Measurements from ENCODE around the gene DCANP1. TPM values are rescaled to one million over a fixed set of nuclear protein-coding genes. Genes with fewer than 3 reads are reported as not detected.

The DCANP1 gene
- total and polyA plus RNA-seq, 2 of the 13 experiments (the other 11 are each of a cell fraction or from before 2014, with no cell fraction given): not detected

DNA sequence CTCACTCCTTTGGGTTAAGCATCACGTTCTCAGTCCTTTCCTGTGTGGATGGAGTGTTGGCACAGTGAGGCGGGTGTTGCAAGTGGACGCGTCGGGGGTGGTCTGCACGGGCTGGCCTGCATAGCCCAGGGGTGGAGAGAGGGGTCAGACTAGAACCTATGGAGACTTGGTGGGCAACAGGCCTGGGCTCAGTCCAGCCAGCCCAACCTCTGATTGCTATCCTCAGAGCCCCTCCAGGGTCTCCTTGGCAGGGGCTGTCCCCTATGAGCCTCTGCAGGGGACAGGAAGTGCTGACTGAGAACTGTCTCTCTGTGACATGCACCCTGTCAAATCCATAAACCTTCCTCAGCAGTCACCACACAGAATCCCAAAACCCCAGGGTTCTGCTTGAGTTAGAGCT is 2.3 kb downstream of the DCANP1 start:
- Histone ChIP-seq H3K4me1 (ENCODE audit: insufficient read depth, low read length) (no peaks in the 10 kb centered on the region), H3K9me3 (ENCODE audit: low read length) (no peaks in the 10 kb centered on the region), H3K4me3 (replicated peaks in 1 of 3; ENCODE audit: insufficient read depth in 1 of 3, low read depth in 2 of 3, low read length in 3 of 3) (no peak overlapping the region), H3K79me2 (ENCODE audit: insufficient read depth, low read length) (no peaks in the 10 kb centered on the region), H4K20me1 (ENCODE audit: insufficient read depth, low read length) (no peaks in the 10 kb centered on the region), H3K27me3 (ENCODE audit: control insufficient read depth in 1 of 2, insufficient read depth in 2 of 2, low read length in 2 of 2) (peaks cover 6 to 64% of the 10 kb centered on the region in 2 experiments; a peak in 4 of 5 replicates), H3K36me3 (replicated peaks in 1 of 2; ENCODE audit: control insufficient read depth in 1 of 2, insufficient read depth in 2 of 2, low read length in 2 of 2) (no peaks in the 10 kb centered on the region), H3K9ac (ENCODE audit: insufficient read depth, low read depth, low read length) (no peak overlapping the region), H3K4me2 (ENCODE audit: low read depth, low read length) (no peak overlapping the region), H2AFZ (ENCODE audit: low read length) (no peak overlapping the region), H3K27ac (ENCODE audit: extremely low read length, insufficient read depth, low read length) (no peak overlapping the region)
- POLR2A ChIA-PET: no interaction called here
- WGBS (ENCODE audit: low lambda C conversion rate): no CpG with 5 or more reads among the region's 6 CpGs
- intact Hi-C loops (cut with micrococcal nuclease; ENCODE audit: unreplicated experiment): no loop called here
- DNase-seq (ENCODE audit: low spot score): no peak
- no TSS peak for BruUV-seq (replicated peaks)
- no peak for FAIRE-seq
- ATAC-seq: no peak
- in situ Hi-C loops (cut with HindIII; ENCODE audit: extremely low pct_ligation_motif_present, low pct_unique_long_range_greater_than_20kb): no loop called here
- CTCF ChIA-PET (ENCODE audit: low intra/inter-chr PET ratio, low total read pairs): no interaction called here
- no peak for TF ChIP-seq ZNF251 (CRISPR knock-in tag; IDR thresholded peaks at IDR 0.05)
- no peak for TF ChIP-seq NR2F6 (IDR thresholded peaks at IDR 0.05)
- no peak for TF ChIP-seq NR2F6 (CRISPR knock-in tag; IDR thresholded peaks at IDR 0.05)
- no peak for TF ChIP-seq ZNF263 (CRISPR knock-in tag; IDR thresholded peaks at IDR 0.05)
- no peak for TF ChIP-seq ZFP36L1 (CRISPR knock-in tag; IDR thresholded peaks at IDR 0.05)
- TF ChIP-seq HMG20A (CRISPR knock-in tag; IDR thresholded peaks at IDR 0.05; ENCODE audit: borderline replicate concordance): no peak
- TF ChIP-seq, protein P1, sequence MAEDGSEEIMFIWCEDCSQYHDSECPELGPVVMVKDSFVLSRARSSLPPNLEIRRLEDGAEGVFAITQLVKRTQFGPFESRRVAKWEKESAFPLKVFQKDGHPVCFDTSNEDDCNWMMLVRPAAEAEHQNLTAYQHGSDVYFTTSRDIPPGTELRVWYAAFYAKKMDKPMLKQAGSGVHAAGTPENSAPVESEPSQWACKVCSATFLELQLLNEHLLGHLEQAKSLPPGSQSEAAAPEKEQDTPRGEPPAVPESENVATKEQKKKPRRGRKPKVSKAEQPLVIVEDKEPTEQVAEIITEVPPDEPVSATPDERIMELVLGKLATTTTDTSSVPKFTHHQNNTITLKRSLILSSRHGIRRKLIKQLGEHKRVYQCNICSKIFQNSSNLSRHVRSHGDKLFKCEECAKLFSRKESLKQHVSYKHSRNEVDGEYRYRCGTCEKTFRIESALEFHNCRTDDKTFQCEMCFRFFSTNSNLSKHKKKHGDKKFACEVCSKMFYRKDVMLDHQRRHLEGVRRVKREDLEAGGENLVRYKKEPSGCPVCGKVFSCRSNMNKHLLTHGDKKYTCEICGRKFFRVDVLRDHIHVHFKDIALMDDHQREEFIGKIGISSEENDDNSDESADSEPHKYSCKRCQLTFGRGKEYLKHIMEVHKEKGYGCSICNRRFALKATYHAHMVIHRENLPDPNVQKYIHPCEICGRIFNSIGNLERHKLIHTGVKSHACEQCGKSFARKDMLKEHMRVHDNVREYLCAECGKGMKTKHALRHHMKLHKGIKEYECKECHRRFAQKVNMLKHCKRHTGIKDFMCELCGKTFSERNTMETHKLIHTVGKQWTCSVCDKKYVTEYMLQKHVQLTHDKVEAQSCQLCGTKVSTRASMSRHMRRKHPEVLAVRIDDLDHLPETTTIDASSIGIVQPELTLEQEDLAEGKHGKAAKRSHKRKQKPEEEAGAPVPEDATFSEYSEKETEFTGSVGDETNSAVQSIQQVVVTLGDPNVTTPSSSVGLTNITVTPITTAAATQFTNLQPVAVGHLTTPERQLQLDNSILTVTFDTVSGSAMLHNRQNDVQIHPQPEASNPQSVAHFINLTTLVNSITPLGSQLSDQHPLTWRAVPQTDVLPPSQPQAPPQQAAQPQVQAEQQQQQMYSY (CRISPR knock-in tag; IDR thresholded peaks at IDR 0.05): no peak
- no peak for TF ChIP-seq ZNF616 (CRISPR knock-in tag; IDR thresholded peaks at IDR 0.05; ENCODE audit: low read depth)
- TF ChIP-seq, protein P2, sequence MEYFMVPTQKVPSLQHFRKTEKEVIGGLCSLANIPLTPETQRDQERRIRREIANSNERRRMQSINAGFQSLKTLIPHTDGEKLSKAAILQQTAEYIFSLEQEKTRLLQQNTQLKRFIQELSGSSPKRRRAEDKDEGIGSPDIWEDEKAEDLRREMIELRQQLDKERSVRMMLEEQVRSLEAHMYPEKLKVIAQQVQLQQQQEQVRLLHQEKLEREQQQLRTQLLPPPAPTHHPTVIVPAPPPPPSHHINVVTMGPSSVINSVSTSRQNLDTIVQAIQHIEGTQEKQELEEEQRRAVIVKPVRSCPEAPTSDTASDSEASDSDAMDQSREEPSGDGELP (IDR thresholded peaks at IDR 0.05; ENCODE audit: borderline replicate concordance, low read depth): no peak
- no peak for TF ChIP-seq NR2F1 (CRISPR knock-in tag; IDR thresholded peaks at IDR 0.05)
- TF ChIP-seq, protein P3, sequence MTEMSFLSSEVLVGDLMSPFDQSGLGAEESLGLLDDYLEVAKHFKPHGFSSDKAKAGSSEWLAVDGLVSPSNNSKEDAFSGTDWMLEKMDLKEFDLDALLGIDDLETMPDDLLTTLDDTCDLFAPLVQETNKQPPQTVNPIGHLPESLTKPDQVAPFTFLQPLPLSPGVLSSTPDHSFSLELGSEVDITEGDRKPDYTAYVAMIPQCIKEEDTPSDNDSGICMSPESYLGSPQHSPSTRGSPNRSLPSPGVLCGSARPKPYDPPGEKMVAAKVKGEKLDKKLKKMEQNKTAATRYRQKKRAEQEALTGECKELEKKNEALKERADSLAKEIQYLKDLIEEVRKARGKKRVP (CRISPR knock-in tag; IDR thresholded peaks at IDR 0.05): no peak
- no peak for TF ChIP-seq ZNF124 (CRISPR knock-in tag; IDR thresholded peaks at IDR 0.05)
- TF ChIP-seq, protein P4, sequence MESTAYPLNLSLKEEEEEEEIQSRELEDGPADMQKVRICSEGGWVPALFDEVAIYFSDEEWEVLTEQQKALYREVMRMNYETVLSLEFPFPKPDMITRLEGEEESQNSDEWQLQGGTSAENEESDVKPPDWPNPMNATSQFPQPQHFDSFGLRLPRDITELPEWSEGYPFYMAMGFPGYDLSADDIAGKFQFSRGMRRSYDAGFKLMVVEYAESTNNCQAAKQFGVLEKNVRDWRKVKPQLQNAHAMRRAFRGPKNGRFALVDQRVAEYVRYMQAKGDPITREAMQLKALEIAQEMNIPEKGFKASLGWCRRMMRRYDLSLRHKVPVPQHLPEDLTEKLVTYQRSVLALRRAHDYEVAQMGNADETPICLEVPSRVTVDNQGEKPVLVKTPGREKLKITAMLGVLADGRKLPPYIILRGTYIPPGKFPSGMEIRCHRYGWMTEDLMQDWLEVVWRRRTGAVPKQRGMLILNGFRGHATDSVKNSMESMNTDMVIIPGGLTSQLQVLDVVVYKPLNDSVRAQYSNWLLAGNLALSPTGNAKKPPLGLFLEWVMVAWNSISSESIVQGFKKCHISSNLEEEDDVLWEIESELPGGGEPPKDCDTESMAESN (CRISPR knock-in tag; conservative IDR thresholded peaks at IDR 0.05): no peak
- no peak for TF ChIP-seq ZBTB38 (CRISPR knock-in tag; IDR thresholded peaks at IDR 0.05)
- TF ChIP-seq, protein P5, sequence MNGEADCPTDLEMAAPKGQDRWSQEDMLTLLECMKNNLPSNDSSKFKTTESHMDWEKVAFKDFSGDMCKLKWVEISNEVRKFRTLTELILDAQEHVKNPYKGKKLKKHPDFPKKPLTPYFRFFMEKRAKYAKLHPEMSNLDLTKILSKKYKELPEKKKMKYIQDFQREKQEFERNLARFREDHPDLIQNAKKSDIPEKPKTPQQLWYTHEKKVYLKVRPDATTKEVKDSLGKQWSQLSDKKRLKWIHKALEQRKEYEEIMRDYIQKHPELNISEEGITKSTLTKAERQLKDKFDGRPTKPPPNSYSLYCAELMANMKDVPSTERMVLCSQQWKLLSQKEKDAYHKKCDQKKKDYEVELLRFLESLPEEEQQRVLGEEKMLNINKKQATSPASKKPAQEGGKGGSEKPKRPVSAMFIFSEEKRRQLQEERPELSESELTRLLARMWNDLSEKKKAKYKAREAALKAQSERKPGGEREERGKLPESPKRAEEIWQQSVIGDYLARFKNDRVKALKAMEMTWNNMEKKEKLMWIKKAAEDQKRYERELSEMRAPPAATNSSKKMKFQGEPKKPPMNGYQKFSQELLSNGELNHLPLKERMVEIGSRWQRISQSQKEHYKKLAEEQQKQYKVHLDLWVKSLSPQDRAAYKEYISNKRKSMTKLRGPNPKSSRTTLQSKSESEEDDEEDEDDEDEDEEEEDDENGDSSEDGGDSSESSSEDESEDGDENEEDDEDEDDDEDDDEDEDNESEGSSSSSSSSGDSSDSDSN (CRISPR knock-in tag; IDR thresholded peaks at IDR 0.05): no peak
- TF ChIP-seq CAMTA2 (CRISPR knock-in tag; IDR thresholded peaks at IDR 0.05; ENCODE audit: borderline replicate concordance): no peak
- no peak for TF ChIP-seq SIX1 (CRISPR knock-in tag; IDR thresholded peaks at IDR 0.05; ENCODE audit: borderline replicate concordance)

Data from HepG2 (cell line).